GM21737 (cell line): ENCODE data around the gene ARL11.

Source experiments
- ATAC-seq: cut with Tn5 transposase; IDR thresholded peaks from one replicate; pipeline ENCODE4 v1.9.1; 2021; ENCODE audit warnings: mild to moderate bottlenecking, moderate library complexity; ENCODE audit not compliant: unreplicated experiment

The ARL11 gene

GRCh38 chr13:49646688-49647087 lies 18.4 kb downstream of the ARL11 start:
- ATAC-seq: no peak

DNA sequence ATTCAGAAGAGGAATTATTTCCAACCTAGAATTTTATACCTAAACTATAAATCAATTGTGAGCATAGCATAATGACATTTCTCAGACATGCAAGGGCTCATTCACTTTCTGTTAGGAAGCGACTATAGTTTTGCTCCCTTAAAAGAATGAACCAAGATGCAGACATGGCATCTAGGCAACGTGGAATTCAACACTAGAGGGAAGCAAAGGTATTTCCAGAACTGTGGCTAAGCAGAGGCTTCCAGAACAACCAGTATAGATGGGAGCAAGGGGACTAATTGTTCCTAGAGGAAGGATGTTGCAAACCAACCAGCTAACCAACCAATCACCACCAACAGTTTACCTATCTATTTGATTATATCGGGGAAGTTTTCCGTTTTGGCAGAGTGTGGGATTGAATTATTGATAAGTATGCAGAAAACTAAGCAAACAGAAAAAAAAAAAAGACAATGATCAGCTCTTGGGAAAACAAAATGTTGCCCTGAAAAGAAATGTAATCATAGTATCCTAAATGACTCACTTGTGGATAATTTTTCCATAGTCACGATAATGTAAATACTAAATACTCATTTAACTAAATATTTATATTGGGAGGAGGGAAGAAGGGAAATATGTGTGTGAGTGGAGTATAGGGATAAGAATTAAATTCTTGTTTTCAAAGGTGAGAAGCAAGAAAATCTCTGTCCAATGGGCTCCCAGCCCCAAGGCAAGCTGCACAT lies 21.1 kb downstream of the ARL11 start:
- no peak for ATAC-seq

GRCh38 chr13:49649963-49650312 lies 21.6 kb downstream of the ARL11 start:
- ATAC-seq: no peak

DNA sequence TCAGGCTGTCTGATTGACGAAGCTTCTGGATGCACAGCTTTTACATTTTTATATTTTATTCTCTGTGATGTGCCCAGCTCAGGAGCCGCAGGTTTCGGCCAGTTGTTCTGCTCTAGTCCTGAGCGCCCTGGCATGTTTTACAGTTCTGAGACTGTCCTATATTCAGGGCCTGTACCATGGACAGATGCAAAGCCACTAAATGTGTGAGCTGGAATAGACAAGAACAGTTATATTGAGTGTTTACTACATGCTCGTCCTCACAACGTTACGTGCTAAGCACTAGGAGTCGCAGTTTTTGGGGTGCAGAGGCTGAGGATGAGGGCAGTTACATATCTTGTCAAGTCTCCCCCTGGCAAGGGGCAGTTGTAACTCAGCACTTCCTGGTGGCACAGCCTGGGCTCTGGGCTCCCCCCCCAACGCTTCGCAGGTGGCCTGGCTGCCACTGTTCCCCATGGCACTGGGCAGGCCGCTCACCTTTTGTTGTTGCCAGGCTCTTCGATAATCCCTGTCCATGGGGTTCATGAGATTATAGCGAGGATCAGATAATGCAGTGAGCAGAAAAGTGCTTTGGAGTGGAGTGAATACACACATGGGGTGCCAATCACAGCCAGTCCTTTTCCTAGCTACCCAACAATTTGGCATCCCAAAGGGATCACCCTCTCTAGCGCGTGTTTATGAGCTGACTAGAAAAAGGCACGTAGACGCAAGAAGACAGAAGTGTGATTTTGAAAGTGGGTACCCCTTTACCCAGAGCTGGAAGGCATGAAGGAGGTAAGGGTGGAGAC lies 23.5 kb downstream of the ARL11 start:
- ATAC-seq: no peak

DNA sequence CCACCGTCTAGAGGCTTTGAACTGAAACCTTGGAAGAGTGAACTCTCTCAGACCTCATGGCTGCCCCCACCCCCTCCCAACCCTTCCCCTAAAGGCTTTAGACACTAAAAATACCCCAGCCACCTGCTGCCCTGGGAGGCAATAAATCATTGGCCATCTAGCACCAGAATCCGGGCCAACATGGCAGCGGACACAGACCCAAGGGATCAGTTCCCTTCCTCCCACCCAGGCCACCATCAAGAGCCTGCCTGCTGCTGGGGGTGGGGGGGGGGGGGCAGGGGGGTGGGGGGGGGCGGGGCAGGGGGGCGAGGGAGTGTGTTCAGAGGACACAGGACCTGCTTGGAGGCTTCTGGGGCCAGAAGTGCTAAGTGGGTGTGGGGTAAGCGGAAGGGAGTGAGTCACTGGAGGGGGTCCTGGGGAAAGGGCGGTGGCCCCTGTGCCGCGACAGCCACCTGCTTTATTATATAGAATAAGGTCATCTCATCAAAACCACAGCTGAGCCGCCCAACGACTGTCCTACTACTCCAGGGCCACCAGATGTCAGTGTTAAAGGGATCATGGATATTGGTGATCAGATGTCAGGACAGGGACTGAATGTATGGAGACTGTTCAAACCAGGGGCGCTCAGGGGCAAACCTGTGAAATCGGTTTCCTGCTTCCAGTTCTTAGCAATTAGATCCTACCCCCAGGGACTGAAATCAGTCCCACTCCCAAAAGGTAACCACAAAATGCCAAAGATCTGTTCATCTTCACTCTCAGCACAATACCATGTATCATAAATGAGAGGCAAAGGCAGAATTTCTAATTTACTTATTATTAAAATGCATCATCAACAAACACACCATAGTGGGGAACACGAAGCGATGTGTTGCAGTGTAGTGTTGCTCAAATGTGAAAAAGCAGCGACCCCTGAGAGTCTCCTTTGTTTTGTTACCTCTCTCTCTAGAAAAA lies 24.3 kb downstream of the ARL11 start:
- ATAC-seq: no peak

DNA sequence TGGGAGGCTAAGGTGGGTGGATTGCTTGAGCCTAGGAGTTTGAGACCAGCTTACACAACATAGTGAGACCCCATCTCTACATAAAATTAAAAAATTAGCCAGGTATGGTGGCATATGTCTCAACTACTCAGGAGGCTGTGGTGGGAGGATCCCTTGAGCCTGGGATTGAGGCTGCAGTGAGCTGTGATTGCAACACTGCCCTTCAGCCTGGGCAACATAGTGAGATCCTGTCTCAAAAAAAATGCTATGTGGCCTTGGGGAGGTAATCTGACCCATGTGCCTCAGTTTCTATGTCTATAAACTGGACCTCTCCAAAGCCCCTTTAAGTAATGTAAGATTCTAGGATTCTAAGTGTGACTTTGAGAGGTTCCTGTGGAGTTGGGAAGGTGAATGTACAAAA lies 25.2 kb downstream of the ARL11 start:
- no peak for ATAC-seq

GRCh38 chr13:49654011-49654410 lies 25.7 kb downstream of the ARL11 start:
- ATAC-seq: no peak

DNA sequence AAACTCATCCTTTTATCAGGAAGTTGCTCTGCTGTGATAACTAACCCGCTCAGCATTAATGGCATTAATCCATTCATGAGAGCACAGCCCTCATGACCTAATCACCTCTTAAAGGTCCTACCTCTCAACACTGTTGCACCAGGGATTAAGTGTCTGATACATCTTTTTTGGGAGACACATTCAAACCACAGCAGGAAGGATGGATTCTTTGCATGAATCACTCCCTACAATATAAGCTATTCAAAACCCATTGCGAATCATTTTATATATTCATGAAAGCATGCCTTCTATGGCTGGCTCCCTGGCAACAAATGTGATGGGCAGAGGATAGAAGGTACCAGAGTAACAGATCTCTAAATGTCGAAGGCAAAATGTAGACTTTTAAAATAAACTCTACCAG lies 27.6 kb downstream of the ARL11 start:
- no peak for ATAC-seq

GRCh38 chr13:49657241-49657641 lies 28.9 kb downstream of the ARL11 start:
- no peak for ATAC-seq

DNA sequence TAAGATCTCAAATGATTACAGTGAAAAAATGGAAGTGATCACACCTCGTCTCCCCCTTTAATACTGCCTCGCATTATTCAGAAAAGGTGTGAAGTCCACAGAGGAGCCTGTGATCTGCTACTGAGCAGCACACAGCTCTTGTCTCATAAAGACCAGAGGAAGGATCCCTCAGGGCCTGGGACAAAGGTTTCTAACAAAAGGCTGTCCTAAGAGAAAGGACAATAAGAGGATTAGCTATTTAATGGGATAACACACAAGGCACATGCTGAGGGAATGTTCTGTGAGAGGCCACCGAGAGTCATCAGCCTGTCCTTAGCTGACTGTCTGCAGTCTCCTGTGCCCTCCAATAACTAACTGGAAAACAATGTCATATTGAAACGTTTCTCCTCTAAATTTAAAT lies 36.3 kb downstream of the ARL11 start:
- no peak for ATAC-seq

DNA sequence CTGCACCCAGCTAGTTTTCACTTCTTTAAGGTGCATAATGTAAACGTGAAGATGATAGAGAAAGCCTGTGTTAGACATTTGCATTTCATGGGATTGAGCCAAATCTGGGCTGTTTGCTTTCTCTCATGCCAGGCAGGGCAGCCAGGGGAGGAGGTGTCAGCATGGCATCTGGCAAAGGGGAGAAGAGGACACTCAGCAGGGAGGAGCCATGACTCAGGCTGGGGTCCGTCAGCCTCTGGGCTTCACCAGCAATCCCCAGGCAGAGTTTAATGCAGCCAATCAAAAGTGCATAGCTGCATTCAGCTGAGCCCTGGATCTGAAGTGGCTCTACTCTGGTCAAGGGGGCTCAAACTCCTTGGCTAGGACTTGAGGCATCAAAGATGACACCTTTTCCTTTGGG lies 39.5 kb downstream of the ARL11 start:
- no peak for ATAC-seq

DNA sequence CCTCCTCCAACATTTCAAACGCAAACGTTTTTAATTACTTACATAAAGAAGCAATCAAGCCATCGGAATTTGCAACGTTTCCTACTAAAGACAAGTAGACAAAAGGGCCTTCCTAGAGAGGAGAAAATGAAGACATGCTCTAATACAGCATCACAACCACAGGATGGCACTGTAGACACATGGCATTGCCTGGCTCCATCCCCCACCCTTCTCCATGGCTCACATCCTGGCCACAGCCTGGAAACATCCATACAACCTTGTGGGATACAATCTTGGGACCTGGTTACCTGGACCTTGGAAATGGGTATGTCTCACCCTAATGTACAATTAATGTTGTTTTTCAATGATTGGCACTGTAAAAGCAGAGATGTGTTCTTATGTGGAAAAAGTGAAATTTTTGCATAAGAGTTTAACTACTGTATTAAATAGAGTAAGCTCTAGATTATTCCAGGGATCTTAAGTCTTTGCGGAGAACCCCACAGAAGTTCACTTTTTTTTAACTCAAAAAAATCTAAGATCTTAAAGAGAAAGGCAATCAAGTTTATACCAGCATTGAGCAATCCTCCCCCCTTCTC lies 41.5 kb downstream of the ARL11 start:
- ATAC-seq: peak; percentile 62

GRCh38 chr13:49670828-49671227 lies 42.5 kb downstream of the ARL11 start:
- ATAC-seq: no peak

- ATAC-seq: no peak
Observed at GRCh38 chr13:49676581-49677298, 48.4 kb downstream of the ARL11 start.

DNA sequence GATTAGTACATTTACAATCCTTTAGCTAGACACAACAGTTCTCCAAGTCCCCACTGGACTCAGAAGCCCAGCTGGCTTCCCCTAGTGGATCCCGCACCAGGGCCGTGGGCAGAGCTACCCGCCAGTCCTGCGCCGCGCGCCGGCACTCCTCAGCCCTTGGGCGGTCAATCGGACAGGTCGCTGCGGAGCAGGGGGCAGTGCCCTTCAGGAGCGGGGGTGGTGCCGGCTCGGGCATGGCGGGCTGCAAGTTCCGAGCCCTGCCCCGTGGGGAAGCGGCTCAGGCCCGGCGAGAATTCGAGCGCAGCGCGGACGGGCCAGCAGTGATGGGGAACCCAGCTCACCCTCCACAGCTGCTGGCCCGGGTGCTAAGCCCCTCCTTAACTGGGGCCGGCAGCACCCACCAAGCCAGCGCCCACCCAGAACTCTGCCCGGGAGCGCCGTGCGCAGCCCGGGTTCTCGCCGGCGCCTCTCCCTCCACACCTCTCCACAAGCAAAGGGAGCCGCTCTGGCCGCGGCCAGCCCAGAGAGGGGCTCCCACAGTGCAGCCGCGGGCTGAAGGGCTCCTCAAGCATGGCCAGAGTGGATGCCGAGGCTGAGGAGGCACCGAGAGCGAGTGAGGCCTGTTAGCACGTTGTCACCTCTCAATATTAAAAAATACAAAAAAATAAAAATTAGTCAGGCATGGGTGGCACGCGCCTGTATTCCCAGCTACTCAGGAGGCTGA lies 50.0 kb downstream of the ARL11 start:
- no peak for ATAC-seq

DNA sequence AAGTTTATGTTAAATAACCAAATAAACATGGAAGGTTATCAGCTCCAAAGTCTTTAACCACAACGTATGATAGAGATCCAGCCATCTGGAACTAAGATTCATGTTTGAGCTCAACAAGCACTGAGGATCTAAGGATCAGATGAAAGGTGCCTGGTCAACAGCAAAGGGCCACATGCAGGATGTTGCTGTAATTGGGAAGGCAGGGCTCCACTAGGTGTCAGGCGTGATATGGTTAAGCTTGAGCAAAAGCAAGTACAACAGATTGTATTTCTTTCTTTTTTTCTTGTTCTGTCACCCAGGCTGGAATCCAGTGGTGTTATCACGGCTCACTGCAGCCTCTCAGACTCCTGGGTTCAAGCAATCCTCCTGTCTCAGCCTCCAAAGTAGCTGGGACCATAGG lies 50.9 kb downstream of the ARL11 start:
- ATAC-seq: no peak

GRCh38 chr13:49681842-49682435 lies 53.6 kb downstream of the ARL11 start:
- ATAC-seq: no peak
